H1 (cell line): ENCODE measurements around the gene GOSR1. TPM values are rescaled to one million over a fixed set of nuclear protein-coding genes. Genes with fewer than 3 reads are reported as not detected.
"Not testable (repeated sequence)": the region's sequence is repeated elsewhere in the genome, so short reads cannot be mapped to it uniquely, and the experiment has no call there.

ENCODE experiments used
- CTCF ChIA-PET: fragments of 300-600 bp; sonication (Branson Sonifier 250); formaldehyde crosslinking; loops from one replicate; lab custom pipeline; 2021; ENCODE audit not compliant: partially characterized antibody; lab: Charles Lee
- POLR2A ChIA-PET: fragments of 300-600 bp; sonication (Branson Sonifier 250); formaldehyde crosslinking; loops from one replicate; lab custom pipeline; 2021; ENCODE audit warnings: inconsistent platforms; ENCODE audit not compliant: partially characterized antibody; lab: Charles Lee
- DNase-seq, 2 experiments: peaks; one replicate each; pipeline versions ENCODE4 v3.0.0 to v3.0.0-alpha.2; 2010 to 2022; ENCODE audit warnings: low spot score in 2 of 2, low read depth in 1 of 2, mixed read lengths in 1 of 2
- FAIRE-seq: peaks from 2 replicates; lab custom pipeline; 2011; peaks lifted over from hg19 to GRCh38; lab: Jason Lieb, UNC
- H2AFZ ChIP-seq: 2 replicates; pipeline ENCODE4 v1.8.1; 2012; ENCODE audit warnings: low read length, inconsistent platforms
- H2AK5ac ChIP-seq: 2 replicates; pipeline ENCODE4 v1.6.1; 2013; ENCODE audit warnings: low read depth, low read length
- H2BK120ac ChIP-seq: replicated peaks from 2 replicates; pipeline ENCODE3; 2013; ENCODE audit warnings: low read depth, low read length, inconsistent platforms
- H2BK12ac ChIP-seq: 2 replicates; pipeline ENCODE4 v1.6.1; 2013; ENCODE audit warnings: low read depth, low read length
- H2BK15ac ChIP-seq: 2 replicates; pipeline ENCODE4 v1.6.1; 2013; ENCODE audit warnings: low read length
- H2BK20ac ChIP-seq: 2 replicates; pipeline ENCODE4 v1.6.1; 2013; ENCODE audit warnings: low read length
- H2BK5ac ChIP-seq: 2 replicates; pipeline ENCODE4 v1.6.1; 2013; ENCODE audit warnings: low read depth, low read length
- H3K14ac ChIP-seq: 2 replicates; pipeline ENCODE4 v1.6.1; 2013; ENCODE audit warnings: inconsistent platforms; ENCODE audit not compliant: insufficient read length
- H3K18ac ChIP-seq: 2 replicates; pipeline ENCODE4 v1.6.1; 2013; ENCODE audit warnings: low read length; ENCODE audit errors: extremely low read depth
- H3K23ac ChIP-seq: 2 replicates; pipeline ENCODE4 v1.6.1; 2013; ENCODE audit warnings: inconsistent platforms; ENCODE audit not compliant: insufficient read length
- H3K23me2 ChIP-seq: 2 replicates; pipeline ENCODE4 v1.6.1; 2013; ENCODE audit warnings: low read depth, low read length
- H3K27ac ChIP-seq: 2 replicates; pipeline ENCODE4 v1.6.1; 2011; ENCODE audit warnings: low read depth, low read length, inconsistent platforms
- H3K27me3 ChIP-seq, 4 experiments: replicated peaks in 1 of 4; 1 replicate in 1 of 4; 2 replicates in 3 of 4; pipeline versions ENCODE4 v1.6.1 to v1.8.1; 2011 to 2013; ENCODE audit warnings: low read length in 3 of 4, mild to moderate bottlenecking in 3 of 4, inconsistent platforms in 2 of 4, mixed read lengths in 2 of 4, moderate library complexity in 1 of 4; ENCODE audit not compliant: control insufficient read depth in 3 of 4, insufficient read depth in 3 of 4; ENCODE audit errors: extremely low read depth in 1 of 4
- H3K36me3 ChIP-seq, 4 experiments: 2 replicates each; pipeline versions ENCODE4 v1.6.1 to v1.8.1; 2011 to 2013; ENCODE audit warnings: mild to moderate bottlenecking in 4 of 4, low read length in 3 of 4, moderate library complexity in 2 of 4, control low read depth in 1 of 4, inconsistent platforms in 1 of 4; ENCODE audit not compliant: insufficient read depth in 4 of 4, control insufficient read depth in 2 of 4
- H3K4ac ChIP-seq: replicated peaks from 2 replicates; pipeline ENCODE3; 2013; ENCODE audit warnings: low read length, low read depth, mixed read lengths, inconsistent platforms; ENCODE audit not compliant: insufficient read length
- H3K4me1 ChIP-seq, 4 experiments: replicated peaks in 1 of 4; 1 replicate in 1 of 4; 2 replicates in 3 of 4; pipeline versions ENCODE4 v1.6.1 to v1.8.1; 2011 to 2013; ENCODE audit warnings: low read length in 3 of 4, inconsistent platforms in 2 of 4, mixed read lengths in 1 of 4; ENCODE audit not compliant: insufficient read depth in 4 of 4, control insufficient read depth in 3 of 4
- H3K4me2 ChIP-seq, 2 experiments: 2 replicates each; pipeline versions ENCODE4 v1.6.1 to v1.8.1; 2011 to 2013; ENCODE audit warnings: low read depth in 2 of 2, low read length in 2 of 2, control low read depth in 1 of 2, inconsistent platforms in 1 of 2, mild to moderate bottlenecking in 1 of 2; ENCODE audit not compliant: insufficient read depth in 1 of 2
- H3K4me3 ChIP-seq, 4 experiments: fragments of 200-600, 300-600 bp in 1 of 4; sonication (generic), shearing (Covaris generic), sonication (Bioruptor Twin) in 1 of 4; 2 replicates each; pipeline versions ENCODE4 v1.5.1 to v1.8.1; 2011 to 2016; ENCODE audit warnings: low read length in 4 of 4, low read depth in 3 of 4, control low read depth in 2 of 4, inconsistent platforms in 2 of 4, mild to moderate bottlenecking in 2 of 4, mixed read lengths in 1 of 4, moderate library complexity in 1 of 4; ENCODE audit not compliant: insufficient read depth in 2 of 4; ENCODE audit errors: extremely low read depth in 1 of 4
- H3K56ac ChIP-seq: replicated peaks from 2 replicates; pipeline ENCODE3; 2013; ENCODE audit warnings: low read depth, mild to moderate bottlenecking, mixed read lengths, low read length, inconsistent platforms; ENCODE audit not compliant: insufficient read length
- H3K79me1 ChIP-seq: 2 replicates; pipeline ENCODE4 v1.6.1; 2013; ENCODE audit warnings: low read depth, low read length, control low read depth
- H3K79me2 ChIP-seq, 2 experiments: 2 replicates each; pipeline versions ENCODE4 v1.6.1 to v1.8.1; 2012 to 2013; ENCODE audit warnings: low read length in 2 of 2, mild to moderate bottlenecking in 2 of 2, inconsistent platforms in 1 of 2; ENCODE audit not compliant: insufficient read depth in 2 of 2, control insufficient read depth in 1 of 2
- H3K9ac ChIP-seq, 4 experiments: replicated peaks in 1 of 4; 1 replicate in 1 of 4; 2 replicates in 3 of 4; pipeline versions ENCODE4 v1.6.1 to v1.8.1; 2011 to 2013; ENCODE audit warnings: low read depth in 3 of 4, low read length in 3 of 4, control low read depth in 2 of 4, mild to moderate bottlenecking in 2 of 4, moderate library complexity in 2 of 4, inconsistent platforms in 1 of 4; ENCODE audit errors: extremely low read depth in 1 of 4
- H3K9me3 ChIP-seq, 2 experiments: 2 replicates each; pipeline versions ENCODE4 v1.6.1 to v1.8.1; 2012 to 2013; ENCODE audit warnings: mild to moderate bottlenecking in 2 of 2, moderate library complexity in 2 of 2, control low read depth in 1 of 2, inconsistent platforms in 1 of 2, low read depth in 1 of 2, low read length in 1 of 2, mixed read lengths in 1 of 2; ENCODE audit not compliant: insufficient read depth in 2 of 2
- H4K20me1 ChIP-seq, 2 experiments: replicated peaks in 1 of 2; 2 replicates each; pipeline versions ENCODE3 to v1.8.1; 2011 to 2013; ENCODE audit warnings: inconsistent platforms in 2 of 2, low read length in 2 of 2, mild to moderate bottlenecking in 1 of 2; ENCODE audit not compliant: insufficient read depth in 2 of 2, control insufficient read depth in 1 of 2
- H4K5ac ChIP-seq: 2 replicates; pipeline ENCODE4 v1.6.1; 2013; ENCODE audit warnings: low read length, low read depth, mixed read lengths, inconsistent platforms; ENCODE audit not compliant: insufficient read length
- H4K8ac ChIP-seq: 2 replicates; pipeline ENCODE4 v1.8.0; 2013; ENCODE audit warnings: mild to moderate bottlenecking, moderate library complexity, low read length, inconsistent platforms; ENCODE audit not compliant: insufficient read depth; ENCODE audit errors: extremely low read depth
- H4K91ac ChIP-seq: replicated peaks from 2 replicates; pipeline ENCODE3; 2013; ENCODE audit warnings: low read length, mixed read lengths, inconsistent platforms; ENCODE audit not compliant: insufficient read length
- WGBS, 2 experiments: shearing (Covaris generic) in 1 of 2; methylation state at CpG; one replicate each; pipeline versions ENCODE4 v1.1.6 to v1.1.7; 2013 to 2015; ENCODE audit warnings: low lambda C conversion rate in 2 of 2, mixed read lengths in 2 of 2, inconsistent platforms in 1 of 2, low coverage in 1 of 2, missing lambda C conversion rate in 1 of 2; ENCODE audit not compliant: insufficient replicate concordance in 2 of 2, insufficient coverage in 1 of 2, insufficient read length in 1 of 2; ENCODE audit errors: extremely low coverage in 1 of 2, missing lambda C conversion rate in 1 of 2; 5-methylcytosine and 5-hydroxymethylcytosine counted together
- polyA plus RNA-seq, 7 experiments: library from polyadenylated mRNA; depleted of rRNA in 3 of 7; stranded (reverse) in 5 of 7; unstranded in 2 of 7; fragments of >200 nt in 5 of 7; fragments of 200-250 nt in 2 of 7; gene quantifications; 1 replicate in 5 of 7; 2 replicates in 1 of 7; 4 replicates in 1 of 7; pipeline versions ENCODE4 v1.2.1 to v1.2.3, GENCODE V29; 2011 to 2013; ENCODE audit warnings: missing spikeins in 2 of 7, mixed read lengths in 2 of 7
- total RNA-seq: library from RNA; stranded (reverse); fragmentation: NEBNext Ultra II Directional; extraction: Animal tissue kit (Norgen Biotek cat#: 25700); gene quantifications from 2 replicates; pipeline ENCODE4 v1.2.1, GENCODE V29; 2021

Gene GOSR1
- total and polyA plus RNA-seq, 2 of the 8 experiments (the other 6 are each of a cell fraction or from before 2014, with no cell fraction given), result 9.2 to 43.3 TPM

GRCh38 chr17:30561766-30562165 lies 84.6 kb downstream of the GOSR1 start:
- H3K4me3 ChIP-seq, H3K14ac ChIP-seq, H3K79me2 ChIP-seq, CTCF ChIA-PET, H3K23ac ChIP-seq, H3K36me3 ChIP-seq, H3K27ac ChIP-seq, H3K56ac ChIP-seq, H3K9me3 ChIP-seq, H3K4me1 ChIP-seq, H3K4ac ChIP-seq, H4K20me1 ChIP-seq, H3K4me2 ChIP-seq, FAIRE-seq, H4K5ac ChIP-seq, H3K79me1 ChIP-seq, H2BK120ac ChIP-seq, H2BK15ac ChIP-seq, H4K91ac ChIP-seq, H2AK5ac ChIP-seq, H3K27me3 ChIP-seq, POLR2A ChIA-PET, H3K18ac ChIP-seq, H3K9ac ChIP-seq, DNase-seq, H2BK5ac ChIP-seq, H4K8ac ChIP-seq, H2BK20ac ChIP-seq, H2AFZ ChIP-seq, H3K23me2 ChIP-seq, H2BK12ac ChIP-seq: not testable (repeated sequence)
- 100% methylated on average over 1 of the region's 1 CpG; no CpG with 5 or more reads in 1 of the 2 experiments for WGBS, 2 experiments

DNA sequence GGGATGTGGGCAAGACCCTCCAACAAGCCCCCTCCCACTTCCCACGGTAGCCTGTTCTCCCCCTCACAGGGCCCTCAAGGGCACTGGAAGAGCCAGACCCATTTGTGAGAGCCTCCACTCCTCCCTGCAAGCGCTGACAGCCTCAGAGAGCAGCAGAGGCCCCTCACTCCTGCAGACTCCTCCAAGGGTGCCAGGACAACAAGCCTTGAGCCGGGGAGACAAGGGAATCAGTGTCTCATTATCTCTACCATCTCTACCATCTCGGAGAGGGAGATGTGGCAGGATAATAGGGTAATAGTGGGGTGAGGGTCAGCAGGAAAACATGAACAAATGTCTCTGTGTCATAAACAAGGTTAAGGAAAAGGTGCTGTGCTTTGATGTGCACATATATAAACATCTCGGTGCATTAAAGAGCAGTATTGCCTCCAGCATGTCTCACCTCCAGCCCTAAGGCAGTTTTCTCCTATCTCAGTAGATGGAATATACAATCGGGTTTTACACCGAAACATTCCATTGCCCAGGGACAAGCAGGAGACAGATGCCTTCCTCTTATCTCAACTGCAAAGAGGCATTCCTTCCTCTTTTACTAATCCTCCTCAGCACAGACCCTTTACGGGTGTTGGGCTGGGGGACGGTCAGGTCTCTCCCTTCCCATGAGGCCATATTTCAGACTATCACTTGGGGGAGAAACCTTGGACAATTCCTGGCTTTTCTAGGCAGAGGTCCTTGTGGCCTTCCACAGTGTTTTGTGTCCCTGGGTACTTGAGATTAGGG lies 86.1 kb downstream of the GOSR1 start:
- H3K27ac ChIP-seq, H3K23me2 ChIP-seq, H2AFZ ChIP-seq, H3K79me1 ChIP-seq, CTCF ChIA-PET, H3K18ac ChIP-seq, H3K36me3 ChIP-seq, H3K79me2 ChIP-seq, H3K27me3 ChIP-seq, H3K4me3 ChIP-seq, H4K20me1 ChIP-seq, H2BK5ac ChIP-seq, H3K9me3 ChIP-seq, FAIRE-seq, H3K14ac ChIP-seq, H2BK12ac ChIP-seq, H3K4ac ChIP-seq, H2AK5ac ChIP-seq, H3K4me2 ChIP-seq, H2BK15ac ChIP-seq, H3K4me1 ChIP-seq, H3K23ac ChIP-seq, H3K9ac ChIP-seq, H4K91ac ChIP-seq, H3K56ac ChIP-seq, H4K5ac ChIP-seq, POLR2A ChIA-PET, H2BK120ac ChIP-seq, H2BK20ac ChIP-seq, DNase-seq, H4K8ac ChIP-seq: not testable (repeated sequence)
- 82% methylated on average over 9 of the region's 9 CpGs; no CpG with 5 or more reads in 1 of the 2 experiments for WGBS, 2 experiments
